PC-9 (cell line): ENCODE measurements around the gene SNRNP35.

Experiments used
- CTCF ChIP-seq: fragments of 200-600 bp; sonication (generic); conservative IDR thresholded peaks from 2 replicates; pipeline ENCODE4 v1.6.1; 2017; ENCODE audit warnings: mixed run types, antibody characterized with exemption, mild to moderate bottlenecking, moderate library complexity
- EZH2 ChIP-seq: fragments of 200-600 bp; sonication (generic); IDR thresholded peaks from 2 replicates; pipeline ENCODE4 v1.8.0; 2017; ENCODE audit warnings: antibody characterized with exemption, low read depth

GRCh38 chr12:123441523-123442164, 16.3 kb upstream of the SNRNP35 start:
- TF ChIP-seq CTCF = no peak
- TF ChIP-seq EZH2 = no peak
